BE2C (cell line): Measurements from ENCODE around the gene UNC13C.

ENCODE experiments used
- DNase-seq: peaks from one replicate; pipeline ENCODE4 v3.0.0-alpha.2; 2020
- H3K27me3 ChIP-seq: fragments of 250-450 bp; sonication (Bioruptor Pico); 2 replicates; pipeline ENCODE4 v1.5.1; 2020; ENCODE audit warnings: mild to moderate bottlenecking
- H3K36me3 ChIP-seq: fragments of 250-450 bp; sonication (Bioruptor Pico); 2 replicates; pipeline ENCODE4 v1.5.1; 2020; ENCODE audit warnings: mild to moderate bottlenecking
- H3K4me1 ChIP-seq: fragments of 250-450 bp; sonication (Bioruptor Pico); 2 replicates; pipeline ENCODE4 v1.5.1; 2020
- H3K4me3 ChIP-seq: 2 replicates; pipeline ENCODE4 v1.5.1; 2011; ENCODE audit warnings: low read depth, low read length
- H3K9me3 ChIP-seq: fragments of 250-450 bp; sonication (Bioruptor Pico); 2 replicates; pipeline ENCODE4 v1.5.1; 2020
- CTCF ChIP-seq: IDR thresholded peaks from 2 replicates; pipeline ENCODE4 v1.5.1; 2012; ENCODE audit warnings: mild to moderate bottlenecking, low read depth, low read length

The UNC13C gene

GRCh38 chr15:54312528-54312927 lies 334.3 kb downstream of the UNC13C start:
- no peaks in the 10 kb centered on the region for H3K4me1 ChIP-seq
- DNase-seq = no peak
- no peak overlapping the region for H3K4me3 ChIP-seq
- no peaks in the 10 kb centered on the region for H3K27me3 ChIP-seq
- no peaks in the 10 kb centered on the region for H3K36me3 ChIP-seq
- TF ChIP-seq CTCF = no peak
- no peaks in the 10 kb centered on the region for H3K9me3 ChIP-seq

GRCh38 chr15:54321426-54321825 lies 343.2 kb downstream of the UNC13C start:
- no peak for DNase-seq
- Histone ChIP-seq H3K9me3 (no peaks in the 10 kb centered on the region), H3K27me3 (no peaks in the 10 kb centered on the region), H3K4me1 (no peaks in the 10 kb centered on the region), H3K36me3 (no peaks in the 10 kb centered on the region), H3K4me3 (no peak overlapping the region)
- no peak for TF ChIP-seq CTCF

GRCh38 chr15:54322341-54322740 lies 344.1 kb downstream of the UNC13C start:
- no peaks in the 10 kb centered on the region for H3K9me3 ChIP-seq
- TF ChIP-seq CTCF = no peak
- H3K27me3 ChIP-seq = no peaks in the 10 kb centered on the region
- no peaks in the 10 kb centered on the region for H3K4me1 ChIP-seq
- H3K4me3 ChIP-seq = no peak overlapping the region
- no peaks in the 10 kb centered on the region for H3K36me3 ChIP-seq
- no peak for DNase-seq

GRCh38 chr15:54345301-54345700 lies 367.1 kb downstream of the UNC13C start:
- Histone ChIP-seq H3K4me1 (no peaks in the 10 kb centered on the region), H3K36me3 (no peaks in the 10 kb centered on the region), H3K4me3 (no peak overlapping the region), H3K9me3 (no peaks in the 10 kb centered on the region), H3K27me3 (no peaks in the 10 kb centered on the region)
- no peak for TF ChIP-seq CTCF
- DNase-seq = no peak

- TF ChIP-seq CTCF = no peak
- Histone ChIP-seq H3K27me3 (no peaks in the 10 kb centered on the region), H3K4me1 (no peaks in the 10 kb centered on the region), H3K4me3 (no peak overlapping the region), H3K36me3 (no peaks in the 10 kb centered on the region), H3K9me3 (no peaks in the 10 kb centered on the region)
- no peak for DNase-seq
These were observed 367.6 kb downstream of the UNC13C start for GRCh38 chr15:54345827-54346226.

GRCh38 chr15:54347082-54347827 lies 369.0 kb downstream of the UNC13C start:
- Histone ChIP-seq H3K9me3 (no peaks in the 10 kb centered on the region), H3K36me3 (no peaks in the 10 kb centered on the region), H3K4me1 (no peaks in the 10 kb centered on the region), H3K4me3 (no peak overlapping the region), H3K27me3 (no peaks in the 10 kb centered on the region)
- no peak for DNase-seq
- TF ChIP-seq CTCF = no peak
